Hepatocyte (in vitro differentiated cells): ENCODE measurements around the gene DLGAP3.

ENCODE experiments used
- CTCF ChIP-seq: fragments of 200-600 bp; sonication (generic); IDR thresholded peaks from 2 replicates; pipeline ENCODE4 v1.5.1; 2016; ENCODE audit warnings: antibody characterized with exemption, mild to moderate bottlenecking; ENCODE audit not compliant: poor library complexity
- EZH2 ChIP-seq: fragments of 200-600 bp; sonication (generic); IDR thresholded peaks from 2 replicates; pipeline ENCODE4 v1.6.1; 2016; ENCODE audit warnings: antibody characterized with exemption, mild to moderate bottlenecking, borderline replicate concordance
- EZH2phosphoT487 ChIP-seq: fragments of 200-600 bp; sonication (generic); IDR thresholded peaks from one replicate; pipeline ENCODE4 v1.6.1; 2018; ENCODE audit warnings: antibody characterized with exemption, mild to moderate bottlenecking, low read depth, moderate library complexity; ENCODE audit not compliant: unreplicated experiment, severe bottlenecking

DNA sequence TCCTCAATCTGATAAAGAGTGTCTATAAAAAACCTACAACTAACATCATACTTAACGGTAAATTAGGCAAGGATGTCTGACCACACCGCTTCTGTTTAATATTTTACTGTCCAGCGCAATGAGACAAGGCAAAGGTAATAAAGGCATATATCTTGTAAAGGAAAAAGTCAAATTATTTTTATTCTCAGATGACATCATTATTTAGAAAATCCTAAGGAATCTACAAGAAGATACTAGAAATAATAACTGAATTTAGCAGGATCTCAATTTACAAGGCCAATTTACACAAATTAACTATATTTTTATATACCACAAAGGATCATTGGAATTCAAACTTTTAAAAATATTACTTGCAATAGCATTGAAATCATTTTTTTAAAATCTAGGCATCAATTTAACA, 107.2 kb downstream of the DLGAP3 start:
- TF ChIP-seq CTCF (no peak), EZH2phosphoT487 (no peak), EZH2 (no peak)
